ENCODE measurements around the gene PRAC1. TPM values are rescaled to one million over a fixed set of nuclear protein-coding genes. Genes with fewer than 3 reads are reported as not detected.
"Not testable (repeated sequence)": the region's sequence is repeated elsewhere in the genome, so short reads cannot be mapped to it uniquely, and the experiment has no call there.

Gene PRAC1
- total RNA-seq, 2 experiments from 2014 or later = not detected

DNA sequence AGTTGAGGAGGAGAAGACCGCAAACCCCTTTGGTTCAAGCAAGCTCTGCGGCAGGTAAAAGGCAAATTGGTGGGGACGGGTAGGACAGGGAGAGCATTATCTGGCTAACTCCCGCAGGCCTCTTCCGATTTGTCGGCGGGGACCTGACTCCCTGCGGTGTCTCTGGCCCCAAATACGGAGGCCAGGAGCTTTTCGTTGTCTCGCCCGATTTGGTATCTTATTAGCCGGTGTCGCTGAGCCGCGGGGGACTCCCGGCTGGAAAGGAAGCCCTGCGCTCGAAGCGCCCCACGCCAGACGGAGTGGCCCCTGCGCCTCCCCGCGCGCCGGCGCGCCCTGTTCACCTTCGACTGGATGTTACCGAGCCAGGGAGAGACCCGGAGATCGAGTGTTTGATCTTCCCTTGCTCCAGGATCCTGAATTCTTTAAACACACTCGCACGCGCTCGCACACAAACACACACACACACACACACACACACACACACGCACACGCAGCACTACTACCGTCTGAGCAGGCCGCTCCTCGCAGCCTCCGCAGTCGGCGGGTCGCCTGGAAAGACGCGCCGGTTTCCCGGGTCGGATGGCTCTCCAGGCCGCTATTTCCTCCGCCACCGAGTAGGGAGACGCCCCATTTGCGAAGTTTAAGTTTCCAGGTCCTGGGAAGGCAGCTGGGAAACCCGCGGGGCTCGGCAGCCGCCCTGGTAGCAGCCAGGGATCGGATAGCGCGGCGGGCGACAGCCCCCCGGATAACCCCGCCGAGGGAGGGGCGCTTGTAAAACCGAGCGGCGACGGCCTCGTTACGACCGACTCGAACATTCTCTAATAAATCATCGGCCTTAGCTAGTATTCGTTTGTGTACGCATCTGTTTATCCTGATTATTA lies 3.3 kb downstream of the PRAC1 start:
- POLR2A ChIA-PET = no interaction called here

DNA sequence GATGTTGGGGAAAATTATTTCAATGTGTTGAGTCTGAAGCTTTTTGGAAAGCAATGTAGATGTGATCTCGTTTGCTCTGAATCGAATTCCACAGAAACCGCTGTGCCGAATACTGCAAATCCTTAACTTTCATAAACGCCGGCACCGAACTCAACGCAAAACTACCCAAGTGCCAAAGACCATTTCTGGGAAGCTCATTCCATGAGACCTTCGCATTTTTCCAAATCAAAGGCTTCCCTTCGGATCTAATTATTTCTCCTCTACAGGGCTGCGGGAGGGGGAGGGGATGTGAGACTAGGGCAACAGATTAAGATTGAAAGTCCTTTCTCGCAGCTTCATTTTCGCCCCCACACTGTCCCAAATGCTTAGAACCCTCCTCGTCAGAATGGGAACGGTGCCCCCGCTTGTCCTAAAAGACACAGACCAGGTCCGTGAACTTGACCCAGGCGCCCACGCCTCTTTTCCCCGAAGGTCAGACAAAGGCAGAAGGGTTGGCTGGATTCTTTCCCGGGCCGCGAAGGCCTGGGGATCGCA lies 4.0 kb downstream of the PRAC1 start:
- ChIA-PET CTCF (interaction anchor here (1.1 to 1.9 kb wide), 3 partner anchors 40 to 145 kb away, joined by 3 to 5 read pairs (median 4); no protein-coding TSS in a partner anchor), POLR2A (no interaction called here)

More for the DNA sequence above, 3.3 kb downstream of the PRAC1 start:
- CTCF ChIA-PET = interaction anchor here (1.0 to 1.6 kb wide), 4 partner anchors 40 to 160 kb away, joined by 3 to 7 read pairs (median 4); no protein-coding TSS in a partner anchor

DNA sequence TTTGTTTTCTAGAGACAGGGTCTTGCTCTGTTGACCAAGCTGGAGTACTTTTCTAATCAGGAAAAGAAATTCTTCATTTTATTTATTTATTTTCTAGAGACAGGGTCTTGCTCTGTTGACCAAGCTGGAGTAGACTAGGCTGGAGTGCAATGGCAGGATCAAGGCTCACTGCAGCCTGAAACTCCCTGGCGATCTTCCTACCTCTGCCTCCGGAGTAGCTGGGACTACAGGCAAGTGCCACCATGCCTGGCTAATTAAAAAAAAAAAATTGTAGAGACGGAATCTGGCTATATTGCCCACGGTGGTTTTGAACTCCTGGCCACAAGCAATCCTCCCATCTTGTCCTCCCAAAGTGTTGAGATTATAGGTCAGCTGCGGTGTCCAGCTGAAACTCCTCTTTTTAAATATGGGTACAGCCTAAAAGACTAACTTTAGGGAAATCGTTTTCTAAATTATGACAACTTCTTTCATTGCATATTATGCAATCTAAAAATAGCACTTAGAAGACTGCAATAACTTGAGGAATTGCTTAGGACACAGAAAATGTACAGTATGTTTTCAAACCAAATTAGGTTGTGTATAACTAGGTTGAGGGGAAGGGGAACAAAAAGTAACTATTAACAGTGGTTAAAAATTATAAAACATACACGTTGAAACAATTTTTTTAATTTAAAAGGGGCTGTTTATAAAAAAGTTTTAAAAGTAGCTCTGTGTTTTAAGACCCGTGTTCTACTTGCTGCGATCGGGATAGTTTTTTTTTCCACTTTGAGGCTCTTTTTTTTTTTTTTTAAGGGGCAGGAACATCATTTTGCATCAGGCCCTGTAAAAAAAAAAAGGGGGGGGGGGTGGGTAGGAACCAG lies 4.7 kb downstream of the PRAC1 start:
- CTCF ChIA-PET = interaction anchor here (1.1 to 1.9 kb wide), 3 partner anchors 39 to 146 kb away, joined by 3 to 5 read pairs (median 4); no protein-coding TSS in a partner anchor
- POLR2A ChIA-PET = no interaction called here

- CTCF ChIA-PET = interaction anchor here (1.9 kb wide), 1 partner anchor 80 kb away, joined by 5 read pairs; no protein-coding TSS in a partner anchor
- POLR2A ChIA-PET = not testable (repeated sequence)
These were observed 5.8 kb downstream of the PRAC1 start for GRCh38 chr17:48716549-48716948.

- ChIA-PET POLR2A (no interaction called here), CTCF (interaction anchor here (0.5 kb wide), 1 partner anchor 1788 kb away, joined by 4 read pairs; no protein-coding TSS in a partner anchor)
These were observed 6.6 kb downstream of the PRAC1 start for GRCh38 chr17:48715496-48716399.

- POLR2A ChIA-PET = no interaction called here
These were observed 11.2 kb downstream of the PRAC1 start for GRCh38 chr17:48711128-48711527.

GRCh38 chr17:48704361-48705248 lies 17.7 kb downstream of the PRAC1 start:
- ChIA-PET POLR2A (interaction anchor here (0.6 kb wide), 1 partner anchor 282 kb away, joined by 3 read pairs; no protein-coding TSS in a partner anchor), CTCF (interaction anchor here (1.8 to 2.0 kb wide), 2 partner anchors 26 to 100 kb away, joined by 4 to 8 read pairs; no protein-coding TSS in a partner anchor)

More at GRCh38 chr17:48711128-48711527, 11.2 kb downstream of the PRAC1 start:
- CTCF ChIA-PET = interaction anchor here (1.3 kb wide), 1 partner anchor 32 kb away, joined by 3 read pairs; no protein-coding TSS in a partner anchor

DNA sequence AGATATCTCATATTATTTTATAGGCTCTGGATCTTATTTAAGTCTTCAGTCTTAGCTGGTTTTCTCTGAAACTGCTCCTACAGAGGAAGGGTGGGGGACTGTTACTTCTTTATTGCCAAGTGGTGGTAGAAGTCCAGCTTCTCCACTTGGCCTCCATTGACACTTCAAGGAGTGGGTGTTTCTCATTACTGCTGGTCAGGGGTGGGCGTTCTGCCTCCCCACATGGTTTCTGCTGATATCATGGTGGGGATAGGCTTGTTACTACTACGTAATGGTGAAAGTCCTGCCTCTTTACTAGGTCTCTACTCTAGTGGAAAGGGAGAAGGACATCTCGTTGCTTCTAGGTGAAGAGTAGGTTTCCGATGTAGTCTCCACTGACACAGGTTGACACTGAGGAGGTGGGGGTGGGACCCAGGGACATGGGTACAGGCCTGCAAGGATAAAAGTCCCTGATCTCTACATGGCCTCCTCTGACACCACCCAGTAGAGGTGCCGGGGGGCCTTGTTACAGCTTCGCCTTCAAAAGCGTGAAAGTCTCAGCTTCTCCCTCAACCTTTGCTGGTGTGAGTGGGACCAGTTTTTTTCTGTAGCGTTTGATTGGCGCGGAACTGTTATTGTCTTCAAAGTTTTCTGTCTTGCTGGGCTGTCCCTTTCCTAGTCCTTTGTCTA lies 20.3 kb downstream of the PRAC1 start:
- ChIA-PET POLR2A (no interaction called here), CTCF (interaction anchor here (1.8 kb wide), 1 partner anchor 13 kb away, joined by 3 read pairs; no protein-coding TSS in a partner anchor)

GRCh38 chr17:48693178-48693577 lies 29.1 kb downstream of the PRAC1 start:
- ChIA-PET CTCF (interaction anchor here (1.0 kb wide), 2 partner anchors 13 to 31 kb away, joined by 3 to 7 read pairs; no protein-coding TSS in a partner anchor), POLR2A (no interaction called here)

- ChIA-PET CTCF (interaction anchor here (1.0 kb wide), 1 partner anchor 12 kb away, joined by 3 read pairs; no protein-coding TSS in a partner anchor), POLR2A (no interaction called here)
These were observed 30.3 kb downstream of the PRAC1 start for GRCh38 chr17:48692049-48692448.

DNA sequence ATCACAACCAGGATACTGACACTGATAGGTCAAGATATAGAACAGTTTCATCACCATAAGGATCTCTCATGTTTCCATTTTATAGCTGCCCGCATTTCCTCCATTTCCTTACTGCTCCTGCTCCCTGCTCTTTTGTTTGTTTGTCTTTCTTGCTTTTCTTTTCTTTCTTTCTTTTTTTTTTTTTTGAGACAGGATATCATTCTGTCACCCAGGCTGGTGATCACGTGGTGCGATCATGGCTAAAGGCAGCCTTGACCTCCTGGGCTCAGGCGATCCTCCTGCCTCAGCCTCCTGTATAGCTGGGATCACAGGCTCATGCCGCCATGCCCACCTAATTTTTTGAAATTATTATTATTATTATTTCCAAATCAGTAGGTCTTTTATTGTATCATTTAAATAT lies 31.7 kb downstream of the PRAC1 start:
- CTCF ChIA-PET = no interaction called here
- POLR2A ChIA-PET = no interaction called here

DNA sequence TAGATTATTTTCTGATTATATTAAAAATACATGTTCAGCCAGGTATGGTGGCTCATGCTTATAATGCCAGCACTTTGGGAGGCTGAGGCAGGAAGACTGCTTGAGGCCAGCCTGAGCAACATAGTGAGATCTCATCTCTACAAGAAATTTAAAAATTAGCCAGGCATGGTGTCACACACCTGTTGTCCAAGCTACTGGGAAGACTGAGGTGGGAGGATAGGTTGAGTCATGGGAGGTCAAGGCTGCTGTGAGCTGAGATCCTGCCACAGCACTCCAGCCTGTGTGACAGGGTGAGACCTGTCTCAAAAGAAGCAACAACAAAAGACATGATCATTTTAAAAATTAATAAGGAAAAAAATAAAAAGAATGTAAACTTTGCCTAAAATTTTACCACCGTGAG lies 40.7 kb downstream of the PRAC1 start:
- POLR2A ChIA-PET = no interaction called here
- CTCF ChIA-PET = no interaction called here

GRCh38 chr17:48679385-48680096 lies 42.8 kb downstream of the PRAC1 start:
- ChIA-PET CTCF (interaction anchor here (0.7 to 2.7 kb wide), 20 partner anchors 8 to 205 kb away, joined by 3 to 18 read pairs (median 6); partner anchors contain the start of gene PRAC2), POLR2A (no interaction called here)

DNA sequence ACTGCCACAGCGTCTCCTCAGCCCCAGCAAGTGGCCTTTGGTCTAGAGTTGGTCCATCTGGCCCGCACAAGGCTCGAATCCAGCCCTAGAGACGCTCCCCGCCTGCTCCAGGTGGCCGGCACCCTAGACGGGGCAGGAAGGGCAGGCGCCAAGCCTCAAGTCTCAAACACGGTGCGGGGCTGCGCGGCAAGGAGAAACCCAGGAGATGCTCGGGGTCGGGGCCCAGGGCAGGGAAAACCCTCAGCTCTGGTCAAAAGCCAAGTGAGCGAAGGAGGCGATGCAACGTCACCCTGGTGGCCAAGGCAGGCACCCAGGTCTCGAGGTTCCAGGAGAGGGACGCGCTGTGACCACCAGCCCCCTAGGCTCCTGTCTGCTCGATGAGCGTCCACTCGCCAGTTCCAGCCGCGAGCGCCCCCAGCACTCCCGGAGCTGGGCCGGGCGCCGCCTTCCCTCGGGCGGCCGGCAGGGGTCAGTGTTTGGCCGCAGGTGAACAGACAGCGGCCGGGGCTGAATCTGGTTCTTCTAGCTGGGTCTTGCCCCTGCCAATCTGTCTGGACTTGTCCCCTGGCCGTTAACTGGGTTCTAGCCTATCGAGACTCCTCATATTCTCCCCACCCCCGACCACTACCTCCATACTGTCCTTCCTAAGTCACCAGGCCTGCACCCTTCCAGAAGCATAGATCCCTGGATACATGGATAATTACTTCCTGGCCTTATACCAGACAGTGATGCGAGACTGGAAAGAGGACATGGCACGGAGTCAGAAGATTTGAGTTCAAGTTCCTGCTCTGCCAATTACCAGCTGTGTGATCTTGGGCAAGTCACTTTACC lies 44.0 kb downstream of the PRAC1 start:
- ChIA-PET CTCF (interaction anchor here (0.6 to 2.7 kb wide), 32 partner anchors 9 to 358 kb away, joined by 3 to 18 read pairs (median 4); partner anchors contain the start of gene PRAC2), POLR2A (no interaction called here)

DNA sequence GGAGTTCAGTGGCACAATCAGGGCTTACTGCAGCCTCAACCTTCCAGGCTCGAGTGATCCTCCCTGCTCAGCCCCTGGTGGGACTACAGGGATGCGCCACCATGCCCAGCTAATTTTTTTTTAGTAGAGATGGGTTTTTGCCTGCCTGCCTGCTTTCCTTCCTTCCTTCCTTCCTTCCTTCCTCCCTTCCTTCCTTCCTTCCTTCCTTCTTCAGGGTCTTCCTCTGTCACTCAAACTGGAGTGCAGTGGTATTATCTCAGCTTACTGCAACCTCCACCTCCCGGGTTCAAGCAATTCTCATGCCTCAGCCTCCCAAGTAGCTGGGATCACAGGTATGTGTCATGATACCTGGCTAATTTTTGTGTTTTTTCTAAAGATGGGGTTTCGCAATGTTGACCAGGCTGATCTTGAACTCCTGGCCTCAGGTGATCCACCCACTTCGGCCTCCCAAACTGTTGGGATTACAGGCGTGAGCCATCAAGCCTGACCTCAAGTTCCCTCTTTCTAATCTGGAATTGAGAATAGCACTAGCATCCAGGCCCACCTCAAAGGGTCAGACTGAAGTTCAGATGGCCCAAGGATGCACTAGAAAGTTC lies 45.3 kb downstream of the PRAC1 start:
- POLR2A ChIA-PET = no interaction called here
- CTCF ChIA-PET = interaction anchor here (0.9 to 2.7 kb wide), 4 partner anchors 9 to 207 kb away, joined by 3 to 18 read pairs (median 16); no protein-coding TSS in a partner anchor

Measured in activated CD8-positive, alpha-beta memory T cell treated with anti-CD3 and anti-CD28 coated beads for 36 hours (primary cell).